Measurements from ENCODE around the gene PLEKHH1.

The PLEKHH1 gene

DNA sequence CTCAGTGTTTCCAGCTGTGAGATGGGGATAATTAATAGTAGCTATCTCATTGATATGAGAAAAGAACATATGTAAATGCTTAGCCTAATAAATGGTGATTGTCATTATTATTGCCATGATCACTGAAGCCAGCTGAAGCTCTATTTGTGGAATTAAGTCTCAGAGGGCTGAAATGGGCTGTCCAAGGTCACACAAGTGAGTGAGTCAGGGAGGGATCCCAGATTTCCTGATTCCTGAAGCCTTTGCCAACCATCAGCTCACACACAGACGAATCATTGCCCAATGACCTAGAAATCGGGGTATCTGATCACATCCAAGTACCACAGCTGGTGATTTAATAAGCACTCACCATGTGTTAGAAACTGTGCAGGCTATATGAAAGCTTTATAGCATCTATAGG, 23.0 kb upstream of the PLEKHH1 start:
- FAIRE-seq (peak; percentile 27), DNase-seq (ENCODE audit: low spot score) (no peak)

DNA sequence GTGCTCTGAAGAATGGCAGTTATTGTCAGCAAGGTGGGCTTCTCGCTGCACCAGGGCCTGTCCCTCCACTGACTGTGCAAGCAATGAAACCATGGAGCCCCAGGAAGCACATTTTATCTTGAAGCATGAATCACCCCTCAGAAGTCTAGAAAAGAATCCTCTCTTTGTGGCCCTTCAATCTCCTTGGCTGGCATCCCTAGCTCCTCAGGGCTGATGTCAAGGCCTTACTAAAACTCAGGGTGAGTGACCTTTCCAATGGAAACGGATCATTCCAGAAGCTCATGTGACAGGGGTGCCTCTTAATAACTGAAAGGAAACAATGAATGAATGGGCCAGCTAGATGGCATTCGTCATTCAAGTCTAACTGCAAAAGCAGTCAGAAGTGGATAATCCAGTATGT, 22.3 kb upstream of the PLEKHH1 start:
- DNase-seq (ENCODE audit: low spot score): no peak
- FAIRE-seq: peak; percentile 30

DNA sequence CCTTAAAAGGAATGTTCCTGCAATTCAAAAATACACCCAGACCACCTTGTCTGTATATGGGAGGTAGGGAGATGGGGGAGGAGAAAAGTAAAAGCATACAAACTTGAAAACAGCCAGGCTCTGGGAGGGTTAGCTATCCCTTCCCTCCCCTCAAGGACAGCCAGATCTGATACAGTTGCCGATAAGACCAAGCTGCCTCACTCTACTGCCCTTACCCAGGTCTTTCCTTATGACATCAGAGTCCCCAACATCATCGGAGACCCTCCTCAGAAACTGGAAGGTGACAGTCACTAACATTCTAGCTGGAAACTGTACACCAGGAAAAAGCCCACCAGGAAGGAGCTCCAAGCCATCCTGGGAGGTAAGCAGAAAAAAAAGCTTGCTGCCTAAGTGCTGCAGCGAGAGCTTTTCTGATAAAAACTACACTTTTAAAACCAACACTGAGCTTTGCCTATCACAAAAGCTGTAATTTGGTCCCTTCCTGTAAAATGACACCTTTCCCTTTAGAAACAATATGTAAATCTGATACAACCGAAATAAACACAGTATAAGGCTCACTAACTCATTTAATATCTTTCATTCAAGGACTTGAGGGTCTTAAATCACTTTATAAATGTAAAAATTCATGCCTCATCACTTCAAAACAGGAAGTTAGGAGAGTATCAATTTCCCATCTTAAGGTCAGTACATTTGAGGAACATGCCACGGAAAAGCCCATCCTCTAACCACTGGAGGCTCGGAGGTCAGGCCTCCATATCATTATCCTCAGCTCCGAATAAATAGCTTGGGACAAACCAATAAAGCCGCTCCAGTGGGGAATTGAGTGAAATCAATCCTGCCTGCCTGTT, 20.4 kb upstream of the PLEKHH1 start:
- no peak for DNase-seq (ENCODE audit: low spot score)
- peak; percentile 77 for FAIRE-seq

DNA sequence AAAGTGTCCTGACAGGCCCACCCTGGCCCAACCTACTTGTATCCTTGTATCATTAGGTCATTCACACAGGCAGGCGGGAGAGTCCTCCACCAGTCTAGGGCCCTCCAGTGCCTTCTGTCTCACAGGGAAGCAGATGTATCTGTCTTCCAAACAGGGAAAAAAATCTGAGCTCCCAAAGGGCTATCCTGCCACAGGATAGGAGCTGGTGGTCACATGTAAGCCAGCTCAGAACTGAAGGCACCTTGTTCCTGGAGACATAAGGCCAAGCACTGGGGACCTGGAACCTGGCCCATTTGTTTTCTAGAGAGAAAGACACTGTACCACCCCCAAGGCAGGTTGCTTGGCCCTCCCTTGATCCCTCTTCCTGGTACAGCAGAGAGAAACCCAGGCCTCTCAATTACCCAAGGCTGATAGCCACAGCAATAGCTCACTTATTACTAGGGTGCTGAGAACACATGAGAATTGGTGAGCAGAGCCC, 19.4 kb upstream of the PLEKHH1 start:
- DNase-seq (ENCODE audit: low spot score) (no peak), FAIRE-seq (no peak)

DNA sequence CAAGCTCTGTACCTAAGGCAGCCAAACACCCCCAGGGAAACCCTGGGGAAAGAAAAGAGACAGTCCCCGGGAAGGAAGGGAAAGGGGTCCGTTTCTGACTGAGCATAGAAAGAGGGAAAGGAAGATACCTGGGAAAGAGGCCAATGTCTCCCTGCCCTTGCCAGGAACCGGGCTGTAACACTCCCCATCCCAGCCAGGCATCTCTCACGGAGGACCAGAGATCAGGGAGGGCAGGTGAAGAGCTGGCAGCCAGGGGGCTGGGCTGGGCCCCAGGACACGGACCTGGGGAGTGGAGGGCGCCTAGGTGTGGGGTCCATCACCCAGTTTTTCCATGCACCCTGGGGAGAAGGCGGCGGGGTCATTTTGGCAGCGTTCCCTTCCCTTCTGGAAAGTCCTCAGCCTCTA, 18.9 kb upstream of the PLEKHH1 start:
- no peak for FAIRE-seq

DNA sequence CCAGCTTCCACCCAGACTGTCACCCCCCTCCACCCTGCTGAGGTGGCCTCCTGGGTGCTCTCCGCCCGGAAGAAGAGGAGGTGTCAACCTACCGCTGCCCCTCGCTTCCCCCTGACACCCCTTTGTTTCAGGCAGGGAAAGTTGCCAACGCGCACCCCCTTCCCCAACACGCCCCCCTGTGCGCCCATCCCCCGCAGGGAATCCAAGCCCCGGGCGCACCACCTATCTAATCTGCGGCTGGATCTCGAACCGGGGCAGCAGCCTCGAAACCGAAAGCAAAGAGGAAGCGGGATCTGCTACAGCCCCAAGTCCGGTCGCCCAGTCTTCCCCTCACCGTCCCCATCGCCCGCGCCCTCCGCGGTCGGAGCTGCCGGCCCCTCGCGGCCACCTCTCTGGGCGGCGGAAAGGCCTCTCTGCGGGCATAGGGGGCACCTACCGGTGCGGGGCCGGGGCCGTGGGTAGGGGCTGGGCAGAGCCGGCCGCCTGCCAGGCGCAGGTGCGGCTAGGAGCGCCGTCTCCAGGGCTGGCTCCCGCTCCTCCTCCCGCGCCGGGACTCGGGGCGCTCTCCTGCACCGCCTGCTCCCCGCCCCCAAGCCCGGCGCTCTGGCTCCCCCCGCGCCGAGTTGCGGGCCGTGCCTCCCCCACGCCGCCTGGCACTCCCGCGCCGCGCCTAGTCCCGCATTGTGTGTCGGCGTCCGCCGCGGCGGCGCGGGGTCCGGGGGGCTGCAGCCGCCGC, 18.3 kb upstream of the PLEKHH1 start:
- peak; percentile 72 for DNase-seq (ENCODE audit: low spot score)

More for the DNA sequence above, 18.9 kb upstream of the PLEKHH1 start:
- no peak for DNase-seq (ENCODE audit: low spot score)

DNA sequence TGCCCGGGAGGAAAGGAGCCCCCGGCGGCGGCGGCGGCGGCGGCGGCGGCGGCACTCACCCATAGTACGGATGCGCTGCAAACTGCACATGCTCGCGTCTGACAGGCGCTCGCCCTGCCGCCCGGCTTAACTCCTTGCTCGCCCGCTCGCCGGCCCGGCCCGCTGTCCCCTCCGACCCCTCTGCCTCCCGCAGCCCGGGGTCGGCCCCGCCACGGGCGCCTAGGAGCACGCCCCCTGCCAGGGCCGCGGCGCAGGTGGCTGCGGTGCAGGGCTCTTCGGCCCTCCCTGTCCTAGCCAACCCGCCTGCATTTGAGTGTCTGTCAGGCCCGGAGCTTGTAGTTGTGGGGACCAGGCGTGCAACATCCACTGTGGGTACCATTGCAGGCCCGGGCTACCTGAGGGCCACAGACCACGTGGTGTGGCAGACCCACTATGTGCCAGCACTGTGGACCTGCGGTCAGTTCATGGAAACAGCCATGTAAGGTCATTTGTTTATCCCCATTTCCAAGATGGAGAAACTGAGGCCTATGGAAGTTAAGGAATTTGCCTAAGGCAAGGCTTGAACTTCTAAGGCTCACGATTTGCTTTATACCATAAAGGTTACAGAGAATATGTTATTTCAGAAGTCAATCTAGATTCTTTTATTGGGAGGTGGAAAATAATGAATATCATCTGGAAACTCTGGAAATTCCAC, 17.6 kb upstream of the PLEKHH1 start:
- no peak for FAIRE-seq
- DNase-seq (ENCODE audit: low spot score): peak; percentile 80

More for the DNA sequence above, 18.3 kb upstream of the PLEKHH1 start:
- peak; percentile 89 for FAIRE-seq

DNA sequence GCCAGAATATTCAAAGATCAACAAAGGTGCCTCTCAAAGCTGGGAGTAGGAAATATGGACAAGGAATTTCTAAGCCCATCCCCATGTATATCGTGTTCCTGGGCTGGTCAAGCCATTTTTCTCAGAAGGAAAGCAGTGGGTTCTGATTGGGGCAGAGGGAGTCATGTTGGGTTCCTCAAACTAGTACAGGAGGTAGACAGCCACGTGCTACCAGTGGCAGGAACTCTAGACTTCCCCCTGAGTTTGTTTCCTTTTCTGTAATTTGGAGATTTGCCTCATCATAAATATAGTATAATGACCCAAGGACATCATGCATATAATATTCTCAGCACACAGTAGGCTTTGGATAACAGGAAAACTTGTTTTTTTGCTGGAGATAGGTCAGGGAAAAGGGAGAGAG, 16.4 kb upstream of the PLEKHH1 start:
- no peak for DNase-seq (ENCODE audit: low spot score)
- FAIRE-seq: no peak

DNA sequence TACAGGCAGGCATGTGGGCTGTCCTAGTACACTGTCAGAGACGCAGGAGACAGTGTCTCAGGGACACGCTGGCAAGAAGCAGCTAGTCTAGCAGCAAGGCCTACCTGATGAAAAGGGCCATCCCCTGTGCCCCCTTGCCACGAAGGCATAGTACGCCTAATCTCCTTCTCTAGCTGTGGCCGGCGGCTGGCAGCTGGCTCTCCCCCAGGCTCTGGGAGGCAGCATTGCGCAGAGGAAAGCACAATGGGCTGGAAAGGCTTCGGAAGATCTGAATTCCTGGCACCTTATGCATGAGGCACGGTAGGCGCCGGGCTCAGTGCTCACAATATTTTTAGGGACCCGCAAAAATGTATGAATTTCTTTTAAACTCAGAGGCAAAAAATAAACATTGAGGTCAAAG, 16.0 kb upstream of the PLEKHH1 start:
- DNase-seq (ENCODE audit: low spot score): no peak
- FAIRE-seq: peak; percentile 95

DNA sequence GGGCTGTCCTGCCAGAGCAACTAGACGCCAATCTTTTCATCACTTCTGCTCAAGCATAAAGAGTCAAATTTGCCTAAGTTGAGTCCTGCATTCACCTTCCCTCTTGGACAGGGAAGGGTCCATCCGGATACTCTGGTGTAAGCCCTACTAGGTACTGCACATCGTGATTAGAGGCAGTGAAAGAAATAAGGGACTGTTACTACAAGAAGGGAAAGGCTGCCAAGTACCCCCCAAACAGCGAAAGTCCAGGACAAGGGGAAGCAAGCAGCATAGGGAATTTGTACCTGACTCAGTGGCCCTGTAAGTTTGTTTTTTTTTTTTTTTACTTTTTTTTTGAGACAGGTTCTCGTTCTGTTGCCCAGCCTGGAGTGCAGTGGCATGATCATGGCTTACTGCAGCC, 13.7 kb upstream of the PLEKHH1 start:
- no peak for DNase-seq (ENCODE audit: low spot score)

DNA sequence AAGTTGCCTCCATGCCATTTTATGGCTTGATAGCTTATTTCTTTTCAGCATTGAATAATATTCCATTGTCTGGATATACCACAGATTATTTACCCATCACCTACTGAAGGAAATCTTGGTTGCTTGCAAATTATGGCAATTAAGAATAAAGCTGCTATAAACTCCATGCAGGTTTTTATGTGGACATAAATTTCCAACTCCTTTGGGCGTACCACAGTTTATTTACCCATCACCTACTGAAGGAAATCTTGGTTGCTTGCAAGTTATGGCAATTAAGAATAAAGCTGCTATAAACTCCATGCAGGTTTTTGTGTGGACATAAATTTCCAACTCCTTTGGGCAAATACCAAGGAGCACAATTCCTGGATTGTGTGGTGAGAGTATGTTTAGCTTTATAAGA, 12.6 kb upstream of the PLEKHH1 start:
- FAIRE-seq: no peak
- DNase-seq (ENCODE audit: low spot score): no peak

More for the DNA sequence above, 13.7 kb upstream of the PLEKHH1 start:
- FAIRE-seq: peak; percentile 46

DNA sequence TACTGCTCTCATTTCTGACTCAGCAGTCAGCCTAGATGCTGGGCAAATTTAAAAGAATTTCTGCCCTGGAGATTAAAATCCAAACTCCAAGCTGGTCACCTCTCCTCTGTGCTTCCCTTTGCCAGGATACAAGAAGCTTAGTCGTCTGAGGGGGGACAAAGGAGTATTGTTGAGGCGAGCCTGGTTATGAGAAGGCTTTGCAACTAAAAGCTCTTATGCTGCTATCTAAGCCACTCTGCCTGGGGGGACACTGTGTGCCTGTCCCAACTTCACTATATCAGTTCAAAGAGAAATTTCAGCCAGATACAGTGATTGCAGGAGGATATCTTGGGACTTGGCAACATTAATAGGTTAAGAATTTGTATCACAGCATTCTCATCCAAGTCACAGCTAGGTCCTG, 10.8 kb upstream of the PLEKHH1 start:
- FAIRE-seq (peak; percentile 44), DNase-seq (ENCODE audit: low spot score) (no peak)

DNA sequence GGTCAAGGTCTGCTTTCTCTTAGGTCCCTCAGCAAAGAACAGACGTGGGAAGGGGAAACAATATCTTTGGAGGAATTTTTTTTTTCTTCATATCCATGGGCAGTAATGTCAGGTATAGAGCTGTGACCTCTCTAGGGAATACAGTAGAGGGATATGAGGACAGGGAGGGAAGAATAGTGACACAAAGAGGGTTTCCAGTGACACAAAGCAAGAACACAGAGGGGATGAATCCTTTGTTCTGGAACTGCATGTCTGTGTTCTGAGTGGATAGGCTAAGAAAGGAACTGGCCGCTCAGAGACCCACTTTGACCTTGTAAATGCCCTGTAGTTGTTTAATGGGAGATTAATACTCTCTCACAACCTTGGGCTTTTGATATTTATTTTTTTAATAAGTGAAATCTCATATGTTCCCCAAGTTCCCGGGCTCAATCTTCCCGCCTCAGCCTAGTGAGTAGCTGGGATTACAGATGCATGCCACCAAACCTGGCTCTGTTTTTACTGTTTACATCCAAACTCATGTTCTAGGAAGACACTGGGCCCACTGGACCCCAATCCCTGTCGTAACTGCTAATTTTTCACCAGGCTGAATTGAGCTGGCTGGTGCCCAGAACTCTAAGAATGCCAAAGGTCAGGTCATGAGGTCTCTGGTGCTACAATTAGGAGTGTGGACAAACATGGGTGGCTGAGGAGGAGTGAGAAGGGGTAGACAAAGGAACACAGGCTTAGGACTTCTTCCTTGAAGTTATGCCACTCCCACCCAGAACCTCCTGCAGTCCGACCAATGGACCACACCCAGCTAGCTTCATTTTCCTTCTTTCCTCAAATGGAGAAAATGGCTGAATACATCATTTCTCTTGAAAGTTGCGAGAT, 9.1 kb upstream of the PLEKHH1 start:
- no peak for DNase-seq (ENCODE audit: low spot score)
- FAIRE-seq: peak; percentile 61

DNA sequence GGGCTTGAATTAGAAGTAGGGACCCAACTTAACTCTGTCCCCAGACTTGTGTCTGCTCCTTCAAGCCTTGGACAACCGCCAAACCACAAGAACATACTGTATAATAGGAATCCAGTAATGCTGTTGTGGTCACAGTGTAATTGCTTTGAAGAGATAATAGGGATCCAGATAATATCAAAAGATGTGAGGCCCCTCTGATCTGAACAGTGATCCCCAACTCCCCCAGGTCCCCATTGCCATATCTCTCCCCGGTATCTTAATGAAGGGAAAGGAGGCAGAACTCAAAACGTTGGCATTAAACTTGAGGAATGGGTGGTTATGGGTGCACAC, 8.5 kb upstream of the PLEKHH1 start:
- DNase-seq (ENCODE audit: low spot score) (no peak), FAIRE-seq (peak; percentile 20)

DNA sequence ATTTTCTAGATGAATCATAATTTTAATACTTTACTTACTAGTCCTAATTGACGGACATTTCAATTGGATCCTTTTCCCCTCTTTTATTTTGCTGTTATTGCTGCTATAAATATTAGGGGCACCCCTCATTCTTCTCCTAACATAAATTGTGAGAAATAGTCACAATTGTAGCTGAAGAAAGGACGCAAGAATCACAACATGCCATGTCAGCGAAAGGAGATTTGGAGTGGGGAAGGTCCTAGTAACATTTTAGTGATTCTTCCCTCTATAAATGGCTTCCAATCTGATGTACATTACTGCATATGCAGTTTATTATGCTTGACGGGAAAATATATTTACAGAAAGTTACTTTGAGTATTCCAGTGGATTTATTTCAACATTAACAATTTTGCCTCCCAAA, 7.7 kb upstream of the PLEKHH1 start:
- FAIRE-seq: no peak
- no peak for DNase-seq (ENCODE audit: low spot score)

DNA sequence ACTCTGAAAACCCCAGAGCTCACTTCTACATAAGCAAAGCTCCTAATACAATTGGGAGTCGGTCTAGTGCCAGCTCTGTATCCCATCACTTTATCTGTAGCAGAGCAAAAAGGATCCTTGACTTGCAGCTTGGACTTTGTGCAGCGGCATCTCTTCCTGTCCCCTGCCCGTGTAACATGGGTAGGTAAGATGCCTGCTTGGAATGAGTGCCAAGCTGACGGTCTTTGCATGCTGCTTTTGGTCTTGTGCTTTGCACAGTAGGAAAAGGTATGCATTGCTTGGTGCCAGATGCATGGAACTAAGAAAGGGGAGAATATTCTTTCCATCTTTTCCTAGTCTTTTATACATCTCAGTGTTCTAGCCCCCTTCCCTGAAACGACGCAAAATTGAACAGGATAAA, 6.9 kb upstream of the PLEKHH1 start:
- no peak for FAIRE-seq
- no peak for DNase-seq (ENCODE audit: low spot score)

DNA sequence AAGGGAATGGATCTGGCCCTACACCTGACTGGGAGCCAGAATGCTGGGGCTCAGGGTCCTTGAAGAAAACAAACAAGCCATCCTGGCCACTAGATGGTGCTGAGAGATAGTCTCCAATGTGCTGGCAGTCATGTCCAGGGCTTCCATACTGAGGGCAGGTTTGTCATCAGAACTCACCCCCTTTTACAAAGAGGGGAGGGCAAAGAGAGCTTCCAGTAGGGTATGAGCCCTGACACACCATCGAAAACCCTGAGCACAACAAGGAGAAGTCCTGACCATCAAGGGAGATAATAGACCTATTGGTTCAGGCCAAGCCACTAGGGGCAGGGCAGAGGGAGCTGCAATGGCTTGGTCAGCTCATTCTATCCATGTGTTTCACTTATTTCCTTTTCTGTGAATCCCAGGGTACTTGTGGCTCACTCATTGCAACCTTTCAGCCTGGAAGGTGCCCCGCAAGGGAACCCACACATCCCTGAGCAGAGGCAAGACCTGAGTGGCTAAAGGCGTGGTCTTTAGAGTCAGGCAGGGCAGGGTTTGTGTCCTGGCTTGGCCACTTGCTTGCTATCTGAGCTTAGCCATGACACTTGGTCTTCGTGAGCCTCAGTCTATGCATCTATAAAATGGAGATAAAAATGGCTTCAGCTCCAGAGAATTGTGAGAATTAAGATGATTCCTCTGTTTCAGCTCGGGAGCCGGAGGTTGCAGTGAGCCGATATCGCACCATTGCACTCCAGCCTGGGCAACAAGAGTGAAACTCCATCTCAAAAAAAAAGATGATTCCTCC, 6.2 kb upstream of the PLEKHH1 start:
- DNase-seq (ENCODE audit: low spot score): peak; percentile 83
- FAIRE-seq: peak; percentile 97

DNA sequence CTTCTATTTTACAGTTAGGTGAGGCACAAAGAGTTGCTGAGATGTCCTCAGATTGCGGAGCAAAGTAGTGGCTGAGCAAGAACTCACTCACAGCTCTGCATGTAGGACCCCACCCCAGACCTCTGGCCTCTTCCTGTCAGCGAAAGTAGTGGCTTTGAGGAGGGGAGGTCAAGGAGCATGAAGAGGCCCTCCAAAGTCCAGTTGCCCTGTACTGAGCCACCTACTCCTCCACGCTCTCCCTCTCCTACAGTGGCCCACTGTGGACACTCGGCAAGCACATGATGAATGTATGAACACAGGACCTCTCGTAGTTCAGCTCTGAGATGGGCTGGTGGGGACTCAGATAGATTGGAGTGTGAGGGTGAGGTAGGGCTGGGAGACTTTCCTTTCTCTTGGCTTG, 5.3 kb upstream of the PLEKHH1 start:
- DNase-seq (ENCODE audit: low spot score) (no peak), FAIRE-seq (peak; percentile 95)

DNA sequence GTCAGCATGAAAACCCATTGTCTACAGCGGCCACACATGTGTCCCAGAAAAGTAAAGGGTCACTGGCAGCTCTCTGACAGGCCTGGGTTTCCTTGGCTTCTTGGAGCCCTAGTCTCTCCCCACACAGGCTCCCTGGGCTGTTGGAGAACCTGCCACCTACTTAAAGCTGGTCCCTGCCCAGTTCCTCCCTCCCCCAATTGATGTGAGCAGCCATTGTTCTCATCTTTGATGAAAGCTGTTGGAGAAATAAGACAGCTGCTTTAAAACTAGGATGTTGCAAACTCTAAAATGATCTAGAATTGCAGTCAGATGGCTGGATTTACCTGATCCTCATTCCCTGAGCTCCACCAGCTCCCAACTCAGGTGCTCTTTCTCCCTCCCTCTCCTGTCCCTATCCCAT, 4.8 kb upstream of the PLEKHH1 start:
- FAIRE-seq: no peak

More for the DNA sequence above, 4.8 kb upstream of the PLEKHH1 start:
- no peak for DNase-seq (ENCODE audit: low spot score)

All from urothelium cell line (cell line).